Activated CD4-positive, CD25-positive, alpha-beta regulatory T cell treated with anti-CD3 and anti-CD28 coated beads, Interleukin-2, amount 50 U/mL, for 24 hours (primary cell): Measurements from ENCODE around the gene P2RX3.
"Not testable (repeated sequence)": the region's sequence is repeated elsewhere in the genome, so short reads cannot be mapped to it uniquely, and the experiment has no call there.

Experiments used
- ATAC-seq, 2 donors: fragments of 150-1000 bp; cut with Tn5 transposase; one replicate each; pipeline ENCODE4 v1.10.0; 2021; ENCODE audit warnings: mild to moderate bottlenecking in 1 of 2, moderate library complexity in 1 of 2

Gene P2RX3

DNA sequence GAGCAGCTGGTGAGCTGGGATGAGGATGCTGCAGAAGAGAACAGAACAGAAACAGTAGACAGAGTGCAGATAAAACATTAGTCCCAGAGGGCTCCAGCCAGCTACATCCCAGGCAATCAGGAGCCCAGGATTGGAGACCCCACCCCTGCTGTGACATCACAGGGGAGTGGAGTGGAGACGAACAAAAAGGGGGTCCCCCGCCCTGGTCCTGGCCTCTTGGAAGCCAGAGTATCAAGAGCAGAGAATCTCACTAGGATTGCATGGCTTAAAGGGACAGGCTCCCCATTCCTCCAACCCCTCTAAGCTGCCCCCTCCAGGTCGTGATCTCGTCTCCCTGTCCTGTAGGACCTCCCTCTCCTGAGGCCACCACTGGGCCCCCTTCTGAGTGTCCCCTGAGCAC is at the start of gene P2RX3:
Gene P2RX3, plus strand, starts transcription at position 211 of the 400 bp plus-strand sequence. CDS start 199 bp downstream, outside the sequence.
- ATAC-seq: no peak

DNA sequence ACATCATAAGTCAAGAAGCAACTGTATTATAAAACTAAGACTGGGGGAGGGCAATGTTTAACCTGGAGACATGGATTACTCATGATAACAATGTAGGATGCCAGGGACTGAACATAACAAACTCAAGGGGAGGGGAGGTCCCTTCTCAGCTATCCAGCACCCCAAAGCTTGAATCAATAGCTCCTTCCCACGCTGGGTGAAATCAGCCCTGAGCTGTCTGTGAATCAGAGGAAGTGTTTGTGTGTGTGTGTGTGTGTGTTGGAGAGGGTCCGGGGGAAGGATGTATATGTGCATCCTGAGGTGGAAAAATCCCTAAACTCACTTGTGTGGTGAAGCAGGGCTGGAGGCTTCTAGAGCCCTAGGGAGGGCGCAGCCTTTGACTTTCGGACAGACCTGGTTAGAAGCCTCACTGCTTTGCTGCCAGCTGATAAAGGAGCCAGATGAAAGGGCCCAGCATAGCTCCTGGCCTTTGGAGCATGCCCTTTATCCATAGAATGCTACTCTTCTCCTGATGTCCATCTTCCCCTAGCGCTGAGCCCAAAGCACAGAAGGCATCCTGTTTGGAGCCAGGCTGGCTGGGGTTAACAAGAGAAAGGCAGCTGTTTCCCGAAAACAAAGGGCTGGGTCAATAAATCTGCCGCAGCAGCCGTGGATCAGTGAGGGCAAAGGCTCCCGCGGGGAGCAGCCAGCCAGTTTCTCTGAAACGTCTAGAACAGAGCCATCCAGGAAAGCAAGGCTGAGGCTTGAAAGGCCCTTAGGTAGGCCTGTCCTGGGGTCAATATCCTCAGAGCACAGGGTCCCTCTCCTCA is 49.2 kb upstream of the P2RX3 start:
- ATAC-seq: no peak

DNA sequence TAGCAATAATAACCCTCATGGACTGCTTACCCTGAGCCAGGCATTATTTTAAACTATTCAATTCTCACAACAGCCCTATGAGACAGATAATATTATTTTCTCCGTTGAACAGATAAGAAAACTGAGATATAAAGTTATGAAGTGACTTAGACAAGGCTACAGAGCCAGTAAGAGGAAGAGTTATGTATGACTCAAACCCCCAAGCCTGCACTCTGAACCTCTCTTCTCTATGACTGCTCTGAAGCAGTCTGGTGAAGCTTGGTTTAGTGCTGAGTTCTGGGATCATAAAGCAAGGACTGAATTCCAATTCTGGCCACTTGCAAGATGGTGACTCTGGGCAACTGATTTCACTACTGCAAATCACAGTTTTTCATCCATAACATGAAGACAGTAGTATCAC is 47.9 kb upstream of the P2RX3 start:
- ATAC-seq: no peak

DNA sequence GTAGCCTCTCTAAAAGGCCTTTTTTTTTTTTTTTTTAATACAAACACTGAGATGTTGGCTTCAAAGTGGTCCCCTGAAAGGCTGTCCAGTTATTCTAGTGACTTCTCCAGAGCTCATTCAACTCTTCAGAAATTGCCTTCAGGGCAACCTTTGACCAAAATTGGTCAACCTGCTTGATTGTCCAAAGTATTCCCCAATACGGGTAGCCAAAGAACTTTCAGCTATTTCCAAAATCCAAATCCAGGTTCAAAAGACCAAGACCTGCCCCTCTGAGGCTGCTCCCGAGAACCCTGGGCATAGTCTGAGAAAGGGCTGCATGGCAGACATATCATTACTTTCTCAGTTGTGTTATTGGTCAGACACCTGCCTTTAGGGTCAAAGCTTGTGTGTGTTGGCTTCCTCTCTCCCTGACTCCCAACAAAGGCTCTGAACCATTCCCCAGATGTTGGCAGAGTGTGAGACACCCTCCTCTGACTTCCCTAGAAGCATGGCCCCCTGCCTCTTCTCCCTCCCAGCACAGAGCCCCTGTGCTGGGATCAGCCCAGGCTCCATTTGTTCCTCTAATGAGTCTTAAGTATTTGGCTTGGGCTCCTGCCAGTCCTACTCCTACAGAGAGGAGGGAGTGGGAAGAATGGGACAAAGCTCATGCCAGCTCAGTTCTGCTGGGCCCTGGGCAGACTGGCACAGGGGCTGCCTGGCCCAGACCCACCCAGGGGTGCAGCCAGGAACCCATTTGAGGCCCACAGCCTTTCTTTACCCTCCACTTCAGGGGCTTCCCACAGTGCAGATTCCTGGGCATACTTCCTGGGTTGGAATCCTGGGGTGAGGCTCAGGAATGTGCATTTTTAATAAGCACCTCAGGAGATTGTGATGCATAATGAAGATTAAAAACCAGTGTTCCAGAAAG is 43.7 kb upstream of the P2RX3 start:
- no peak for ATAC-seq

DNA sequence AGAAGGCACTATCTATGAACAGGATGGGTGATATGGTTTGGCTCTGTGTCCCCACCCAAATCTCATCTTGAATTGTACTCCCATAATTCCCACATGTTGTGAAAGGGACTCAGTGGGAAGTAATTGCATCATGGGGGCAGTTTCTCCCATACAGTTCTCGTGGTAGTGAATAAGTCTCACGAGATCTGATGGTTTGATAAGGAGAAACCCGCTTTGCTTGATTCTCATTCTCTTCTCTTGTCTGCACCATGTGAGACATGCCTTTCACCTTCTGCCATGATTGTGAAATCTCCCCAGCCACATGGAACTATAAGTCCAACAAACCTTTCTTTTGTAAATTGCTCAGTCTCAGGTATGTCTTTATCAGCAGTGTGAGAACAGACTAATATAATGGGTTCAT is 41.9 kb upstream of the P2RX3 start:
- ATAC-seq: not testable (repeated sequence)

DNA sequence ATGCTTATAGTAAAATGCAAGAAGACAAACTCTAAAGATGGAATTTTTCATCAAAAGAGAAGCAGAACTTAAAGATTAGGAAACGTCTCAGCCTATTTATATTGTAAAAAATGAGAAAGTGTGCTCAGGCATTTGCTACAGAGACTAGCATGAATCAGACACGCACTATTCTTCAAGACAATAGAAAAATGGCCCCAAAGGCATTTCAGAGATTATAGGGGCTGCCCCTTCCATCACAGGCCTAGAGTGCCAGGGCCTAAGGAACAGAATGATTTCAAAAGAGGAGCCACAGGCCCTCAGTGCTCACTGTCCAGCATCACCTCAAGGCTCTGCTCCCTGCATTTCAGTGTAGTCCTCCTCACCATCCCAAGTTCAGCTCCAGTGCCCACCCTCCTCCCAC is 40.9 kb upstream of the P2RX3 start:
- no peak for ATAC-seq

DNA sequence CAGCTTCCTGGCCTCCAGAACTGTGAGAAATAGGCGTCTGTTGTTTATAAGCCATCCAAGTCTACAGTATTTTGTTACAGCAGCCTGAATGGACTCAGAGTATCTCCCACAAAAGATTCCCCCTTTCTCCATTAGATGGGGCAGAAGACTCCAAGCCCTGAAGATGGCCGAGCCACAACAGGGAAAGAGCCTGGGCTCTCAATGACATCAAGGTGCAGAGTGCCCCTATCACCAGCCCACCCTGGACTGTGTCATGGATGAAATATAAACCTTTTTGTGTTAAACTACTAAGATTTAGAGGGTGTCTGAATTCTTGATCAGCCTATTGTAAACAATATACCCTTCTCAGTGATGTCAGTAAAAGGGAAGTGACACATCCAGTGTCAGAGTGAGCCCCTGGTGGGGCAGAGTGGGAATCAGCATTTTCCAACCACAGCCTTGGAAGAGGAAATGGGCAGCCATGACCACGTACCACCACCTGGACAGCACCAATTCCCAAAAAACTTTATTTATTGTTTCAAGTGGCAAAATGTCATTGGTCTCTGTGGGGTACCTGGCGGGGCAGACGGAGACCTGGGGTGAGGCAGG is 38.9 kb upstream of the P2RX3 start:
- no peak for ATAC-seq

DNA sequence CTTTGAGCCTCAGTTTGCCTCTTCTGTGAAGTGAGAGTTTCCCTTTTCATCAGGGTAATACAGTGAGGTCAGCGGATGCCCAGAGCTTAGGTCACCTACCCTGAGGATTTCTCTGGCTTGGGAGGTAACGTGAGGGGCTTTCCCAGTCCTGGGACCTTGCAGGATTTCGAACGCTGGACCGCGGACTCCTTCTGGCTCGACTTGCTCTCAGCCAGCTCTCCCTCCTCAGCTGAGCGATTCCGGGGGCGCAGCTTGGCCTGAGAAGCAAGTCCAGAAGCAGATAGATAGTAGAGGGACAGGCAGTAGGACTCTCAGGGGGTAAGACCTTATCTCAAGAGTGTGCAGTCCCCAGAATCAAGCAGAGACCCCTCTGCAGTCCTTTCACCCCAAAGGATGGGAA is 37.4 kb upstream of the P2RX3 start:
- no peak for ATAC-seq

DNA sequence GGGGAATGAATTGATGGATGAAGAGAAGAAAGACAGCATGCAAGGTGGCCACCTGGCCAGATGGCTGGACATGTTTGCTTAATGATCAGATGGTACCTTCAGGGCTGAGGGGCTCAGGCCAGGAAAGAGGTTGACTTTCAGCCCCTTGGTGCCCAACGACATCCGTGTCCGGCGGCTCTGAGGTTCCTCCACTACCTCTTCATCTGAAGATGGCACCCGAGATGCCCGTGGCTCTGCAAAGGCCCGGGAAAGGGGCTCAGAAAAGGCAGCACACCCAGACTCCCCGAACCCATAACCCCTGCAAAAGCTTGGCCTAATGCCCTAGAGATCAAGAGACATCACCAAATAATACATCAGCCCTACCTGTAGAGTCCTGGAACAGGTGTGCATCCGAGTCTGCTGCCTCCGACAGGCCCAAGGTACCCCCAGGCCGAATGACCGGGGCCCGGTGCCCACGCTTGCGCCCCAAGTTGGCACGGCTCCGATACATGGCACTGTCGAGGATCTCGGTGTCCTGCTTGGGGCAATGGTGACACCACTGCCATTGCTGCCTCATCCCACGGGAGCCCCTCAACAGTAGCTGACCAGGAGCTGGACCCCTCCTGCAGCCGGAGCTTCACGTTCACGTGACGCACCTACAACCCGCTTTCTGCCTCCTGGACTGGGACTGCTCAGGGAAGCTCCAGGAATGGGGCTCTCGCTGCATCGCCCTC is 36.3 kb upstream of the P2RX3 start:
- ATAC-seq: no peak

DNA sequence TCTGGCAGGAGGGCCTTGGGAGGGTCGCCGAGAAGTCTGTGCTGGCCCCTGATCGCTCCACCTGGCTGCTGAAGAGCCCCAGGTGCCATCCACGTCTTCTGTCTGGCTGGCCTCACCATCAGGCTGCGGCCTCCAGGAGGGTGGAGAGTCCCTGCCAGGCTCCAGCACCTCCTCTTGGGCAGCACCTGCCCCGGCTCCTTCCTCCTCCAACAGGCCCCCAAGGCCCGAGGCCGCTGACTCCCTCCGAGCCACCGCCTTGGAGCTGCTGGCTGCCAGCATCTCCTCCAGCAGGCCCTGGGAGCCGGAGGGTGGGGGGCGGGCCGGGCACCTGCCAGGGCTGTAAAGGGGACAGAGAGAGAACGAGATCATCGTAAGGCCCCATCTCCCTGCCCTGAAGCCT is 35.7 kb upstream of the P2RX3 start:
- no peak for ATAC-seq

DNA sequence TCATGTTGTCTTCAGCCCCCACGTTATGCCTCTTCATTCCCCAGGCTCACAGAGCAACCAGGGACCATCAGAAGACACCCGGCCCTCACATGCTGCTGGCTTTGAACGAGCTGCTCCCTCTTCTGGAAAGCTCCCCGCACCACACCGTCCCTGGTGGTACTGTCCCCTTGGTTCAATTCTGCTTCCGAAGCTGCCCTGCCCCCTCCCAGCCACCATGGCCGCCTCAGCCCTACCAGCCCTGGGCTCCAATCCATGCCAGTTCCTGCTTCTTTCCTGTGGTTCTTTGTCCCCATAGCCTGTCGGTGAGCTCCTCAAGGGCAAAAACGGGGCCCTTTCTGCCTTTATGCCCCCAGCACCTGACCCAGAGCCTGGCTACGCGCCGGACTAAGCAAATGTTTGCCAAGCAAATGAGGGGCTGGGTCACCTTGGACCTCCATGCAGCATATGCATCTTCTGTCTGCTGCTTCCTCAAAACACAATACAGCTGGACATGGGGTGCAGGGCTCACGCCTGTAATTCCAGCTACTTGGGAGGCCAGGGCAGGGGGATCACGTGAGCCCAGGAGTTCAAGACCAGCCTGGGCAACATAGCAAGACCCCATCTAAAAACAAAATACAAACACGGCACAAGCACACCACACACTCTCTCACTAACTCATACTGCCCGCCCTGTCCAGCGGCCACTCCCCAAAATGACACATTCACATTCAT is 34.7 kb upstream of the P2RX3 start:
- ATAC-seq: no peak

DNA sequence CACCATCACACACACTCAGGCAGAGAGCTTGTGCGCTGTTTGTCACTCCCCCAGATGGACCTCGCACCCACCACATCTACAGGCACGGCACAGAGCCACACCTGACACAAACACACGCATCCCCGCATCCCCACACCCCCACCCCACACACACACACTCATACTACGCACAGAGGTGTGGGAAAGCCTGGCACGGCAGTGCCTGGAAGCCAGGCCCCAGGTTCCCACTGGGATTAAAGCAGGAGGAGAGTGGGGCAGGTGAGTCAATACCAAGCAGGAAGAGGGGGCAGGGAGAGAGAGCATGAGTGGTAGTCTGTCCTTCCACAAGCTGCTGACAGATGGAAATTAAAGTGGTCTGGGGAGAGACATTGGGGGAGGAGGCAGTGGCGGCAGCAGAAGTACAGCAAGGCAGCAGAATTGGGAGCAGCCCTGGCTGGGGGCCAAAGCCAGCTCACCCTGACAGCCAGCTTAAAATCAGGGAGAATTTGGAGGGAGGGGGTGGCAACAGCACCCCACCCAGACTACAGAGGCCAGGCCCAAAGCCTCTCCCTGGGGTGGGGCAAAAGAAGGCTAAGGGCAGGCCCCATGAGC is 34.1 kb upstream of the P2RX3 start:
- ATAC-seq: no peak

DNA sequence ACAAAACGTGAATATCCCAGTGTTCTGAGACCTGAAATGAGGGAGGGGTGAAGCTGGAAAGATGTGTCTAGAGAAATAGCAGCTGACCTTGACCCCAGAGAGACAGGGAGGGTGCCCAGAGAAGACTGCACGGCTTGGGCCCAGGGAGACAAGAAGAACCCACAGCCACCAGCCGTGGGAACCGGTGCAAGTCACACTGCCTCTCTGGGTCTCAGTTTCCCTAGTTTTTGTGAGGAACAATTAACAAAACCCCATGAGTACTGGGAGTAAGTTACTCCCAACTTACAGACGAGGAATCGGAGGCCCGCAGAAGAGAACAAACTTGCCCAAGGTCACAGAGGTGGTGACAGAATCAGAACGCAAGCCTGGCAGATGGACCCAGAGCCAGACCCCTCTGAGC is 32.6 kb upstream of the P2RX3 start:
- no peak for ATAC-seq

DNA sequence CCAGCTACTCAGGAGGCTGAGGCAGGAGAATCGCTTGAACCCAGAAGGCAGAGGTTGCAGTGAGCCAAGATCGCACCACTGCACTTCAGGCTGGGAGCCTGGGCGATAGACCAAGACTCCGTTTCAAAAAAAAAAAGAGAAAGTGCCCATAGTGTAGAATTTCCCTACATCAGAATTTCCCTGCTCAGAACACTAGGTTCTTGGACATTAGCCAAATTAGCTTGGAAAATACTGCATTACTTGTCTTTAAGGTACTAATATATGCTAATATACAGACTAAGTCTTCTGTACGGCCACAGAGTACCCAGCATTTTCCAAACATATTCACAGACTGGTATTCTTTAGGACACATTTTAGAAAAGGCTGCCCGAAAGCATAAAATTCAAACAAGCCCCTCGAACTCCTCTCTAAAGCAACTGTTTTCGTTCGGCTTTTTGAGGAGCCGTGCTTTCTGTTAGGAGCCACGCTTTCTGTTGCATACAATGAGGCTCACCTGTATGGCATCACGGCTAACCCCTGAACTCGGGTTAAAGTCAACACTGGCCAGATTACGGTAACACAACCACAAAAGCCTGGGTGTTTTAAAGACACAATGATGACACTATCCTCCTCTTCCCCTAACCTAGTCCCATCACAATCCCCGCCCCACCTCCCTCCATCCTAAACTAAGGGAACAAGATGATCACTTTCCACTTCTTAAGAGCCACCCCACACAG is 31.8 kb upstream of the P2RX3 start:
- ATAC-seq: no peak

DNA sequence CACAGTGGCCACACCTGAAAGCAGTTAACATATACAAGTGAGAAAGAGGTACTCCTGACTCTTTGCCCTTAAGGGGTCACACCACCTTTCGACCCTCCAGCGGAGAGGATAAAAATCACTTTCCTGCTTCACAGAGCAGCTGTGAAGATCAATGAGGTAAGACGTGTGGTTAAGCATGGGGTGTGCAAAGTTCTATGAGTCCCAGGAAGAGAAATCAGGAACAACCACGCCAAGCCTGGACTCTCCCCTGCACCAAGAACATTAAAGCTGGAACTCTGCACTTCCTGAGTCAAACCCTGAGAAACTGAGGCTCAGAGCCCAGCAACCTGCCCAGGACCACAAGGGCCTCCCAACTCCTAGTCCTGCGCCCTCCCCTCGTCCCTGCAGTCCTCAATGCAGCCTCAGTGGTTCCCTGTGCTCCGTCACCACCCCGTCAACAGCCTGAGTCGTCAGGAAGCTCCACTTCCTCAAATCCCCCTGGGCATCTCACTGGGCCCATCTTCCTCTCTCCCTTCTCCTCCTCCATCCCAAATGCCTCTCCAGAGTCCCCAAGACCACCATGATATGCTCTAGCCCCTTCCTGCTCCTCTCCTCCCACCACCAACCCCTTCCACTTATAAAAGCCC is 31.1 kb upstream of the P2RX3 start:
- no peak for ATAC-seq

DNA sequence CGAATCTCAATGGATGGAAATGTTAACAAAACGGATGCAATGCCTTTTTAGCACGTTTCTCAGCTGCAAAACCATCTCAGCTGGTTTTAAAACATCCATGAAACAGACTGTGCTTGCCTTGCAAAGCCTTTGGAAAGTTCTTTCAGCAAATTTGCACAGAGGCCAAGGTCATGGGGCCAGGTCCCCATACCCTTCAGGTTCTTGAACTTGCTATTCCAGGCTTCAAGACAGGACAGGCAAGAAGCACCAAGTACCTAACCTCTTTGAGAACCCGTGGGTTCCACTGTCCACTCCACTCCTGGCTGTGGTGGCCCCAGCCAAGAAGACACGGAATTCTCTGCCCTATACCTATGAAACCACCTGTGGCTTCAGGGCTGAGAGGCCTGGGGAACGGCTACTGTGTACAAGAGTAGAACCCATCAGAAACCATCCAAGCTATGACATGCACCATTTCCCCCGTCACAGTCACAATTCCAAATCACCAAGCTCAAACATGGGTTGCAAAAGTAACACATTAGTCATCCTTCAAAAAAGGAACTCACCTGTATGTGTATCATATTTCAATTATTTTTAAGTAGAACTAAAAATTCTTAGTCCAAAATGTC is 30.4 kb upstream of the P2RX3 start:
- ATAC-seq: no peak

DNA sequence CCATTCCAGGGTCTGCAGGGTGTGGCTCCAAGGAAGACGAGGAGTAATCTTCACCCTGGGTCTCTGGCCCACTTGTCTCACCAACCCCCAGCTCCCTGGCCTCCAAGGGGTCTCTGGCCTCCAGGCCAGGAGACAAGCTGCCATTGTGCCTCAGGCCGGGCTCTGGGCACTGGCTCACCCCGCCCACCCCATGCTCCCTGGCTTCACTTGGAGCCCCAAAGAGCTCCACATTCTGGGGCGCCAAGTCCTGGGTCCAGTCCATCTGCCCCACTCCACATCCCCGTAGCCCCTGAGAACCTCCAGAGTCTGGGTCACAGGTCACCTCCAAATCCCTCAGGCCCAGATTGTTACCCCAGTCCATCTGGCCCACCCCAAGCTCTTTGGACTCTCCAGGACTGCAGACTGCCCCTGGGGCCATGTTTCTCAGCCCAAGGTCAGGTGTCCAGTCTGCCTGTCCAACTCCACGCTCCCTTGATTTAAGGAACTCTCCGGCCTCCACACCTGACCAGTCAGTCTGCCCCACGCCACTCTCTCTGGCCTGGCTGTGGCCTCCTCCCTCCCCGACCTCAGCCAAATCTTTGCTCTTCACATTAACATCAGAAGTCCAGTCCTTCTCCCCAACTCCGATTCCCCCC is 29.6 kb upstream of the P2RX3 start:
- no peak for ATAC-seq

DNA sequence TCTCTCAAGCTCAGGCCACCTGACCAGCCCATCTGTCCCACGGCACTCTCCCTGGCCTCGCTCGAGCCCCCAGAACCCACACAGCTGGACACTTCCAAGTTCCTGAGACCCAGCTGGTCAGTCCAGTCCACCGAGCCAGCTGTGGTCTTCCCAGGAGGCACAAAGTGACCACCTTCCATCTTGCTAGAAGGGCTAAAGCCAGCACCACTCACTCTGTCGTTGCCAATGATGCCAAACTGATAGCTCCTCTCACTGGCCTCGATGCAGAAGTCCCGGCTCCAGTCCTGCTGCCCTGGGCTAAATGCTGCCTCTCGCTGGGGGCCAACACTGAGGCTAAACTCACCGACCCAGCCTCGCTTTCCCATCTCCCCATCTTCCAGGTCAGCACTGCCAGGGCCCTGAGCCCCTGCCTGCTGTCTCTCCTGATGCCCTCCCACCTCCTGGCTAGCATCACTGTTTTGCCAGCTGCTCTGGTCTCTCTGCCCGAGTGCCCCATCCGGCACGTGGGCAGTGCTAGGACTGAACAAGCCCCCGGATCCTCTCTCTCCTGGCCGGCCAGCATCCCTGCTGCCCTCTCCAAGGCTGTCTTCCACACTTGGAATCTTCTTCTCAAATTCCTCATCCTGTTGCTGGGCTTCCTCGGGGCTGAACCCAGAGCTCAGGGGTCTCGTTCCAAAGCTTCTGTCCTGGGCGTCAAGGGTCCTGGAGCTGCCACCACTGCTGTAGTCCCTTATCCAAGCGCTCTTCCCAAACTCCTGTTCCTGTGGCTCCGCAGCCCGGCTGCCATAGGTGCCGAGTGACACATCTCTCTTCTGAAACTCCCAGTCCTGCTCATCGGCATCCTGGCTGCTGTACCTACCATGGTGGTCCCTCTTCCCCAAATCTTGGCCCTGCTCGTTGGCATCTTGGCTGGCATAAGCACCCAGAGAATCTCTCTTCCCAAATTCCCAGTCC is 28.8 kb upstream of the P2RX3 start:
- ATAC-seq: no peak
